ENCODE data around the gene GLG1.
"Not testable (repeated sequence)": the region's sequence is repeated elsewhere in the genome, so short reads cannot be mapped to it uniquely, and the experiment has no call there.

DNA sequence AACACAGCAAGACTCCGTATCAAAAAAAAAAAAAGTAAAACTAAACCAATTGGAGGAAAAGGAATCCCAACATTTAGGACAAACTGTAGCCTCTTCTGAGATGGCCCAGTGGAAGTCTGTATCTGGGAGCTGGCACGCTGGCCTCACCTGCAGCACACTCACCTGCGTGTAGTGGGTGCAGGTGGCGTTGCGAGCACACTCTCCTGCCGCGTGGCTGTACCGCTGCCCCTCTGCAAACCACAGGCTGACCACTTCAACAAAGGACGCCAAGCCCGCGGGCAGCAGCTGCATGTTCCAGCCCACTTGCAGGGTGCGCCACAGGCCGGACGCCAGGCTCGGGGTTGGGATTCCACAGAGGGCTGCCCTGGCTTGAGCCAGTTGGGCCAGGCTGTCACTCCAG, 189.0 kb downstream of the GLG1 start:
- TF ChIP-seq POLR2A, CTCF (IDR thresholded peaks at IDR 0.05): not testable (repeated sequence)

Measured in transverse colon (tissue), 3 donors.